ENCODE results near the gene HMCN1.

GRCh38 chr1:186206048-186206570 is 471.9 kb downstream of the HMCN1 start:
- TF ChIP-seq CTCF (IDR thresholded peaks at IDR 0.05) (no peak), POLR2A (IDR thresholded peaks at IDR 0.05) (no peak)

All from right lobe of liver (tissue), 4 donors.